ENCODE measurements around the gene NECAB2.

Gene NECAB2
- long read RNA-seq, partial matches to known transcripts: 0 of 1 reads
- long read RNA-seq, other reads (novel, unspliced or antisense): 1 of 1 reads

- H3K27me3 ChIP-seq (ENCODE audit: insufficient read depth, poor library complexity, severe bottlenecking): peaks cover 14% of the 10 kb centered on the region
- peak within 1 kb of the TSS; percentile 25 for H3K4me3 ChIP-seq (replicated peaks; ENCODE audit: insufficient read depth, low read length)
- peak in 1 of 2 experiments; percentile 15 for DNase-seq (ENCODE audit: low read depth in 1 of 2, low spot score in 1 of 2)
- H3K27ac ChIP-seq (replicated peaks): no peak within 1 kb of the TSS
- TF ChIP-seq REST (IDR thresholded peaks at IDR 0.05; ENCODE audit: insufficient replicate concordance, low read depth): no peak
- TF ChIP-seq CTCF (IDR thresholded peaks at IDR 0.05; ENCODE audit: insufficient read depth, low read length): peak; percentile 11
- no peak for TF ChIP-seq POLR2AphosphoS5 (IDR thresholded peaks at IDR 0.05; ENCODE audit: low read depth)
- TF ChIP-seq SPI1 (IDR thresholded peaks at IDR 0.05; ENCODE audit: borderline replicate concordance, low read depth): no peak
Observed at GRCh38 chr16:83967838-83968305, at the start of gene NECAB2. NECAB2 (plus strand) TSS chr16:83968244; CDS start chr16:83968649, 405 bp downstream.

GRCh38 chr16:83920894-83921491 lies 47.1 kb upstream of the NECAB2 start:
- Histone ChIP-seq H3K4me3 (replicated peaks; ENCODE audit: insufficient read depth, low read length) (no peak overlapping the region), H3K27me3 (ENCODE audit: insufficient read depth, poor library complexity, severe bottlenecking) (no peaks in the 10 kb centered on the region), H3K27ac (replicated peaks) (no peak overlapping the region)
- TF ChIP-seq CTCF (IDR thresholded peaks at IDR 0.05; ENCODE audit: insufficient read depth, low read length) (no peak), SPI1 (IDR thresholded peaks at IDR 0.05; ENCODE audit: borderline replicate concordance, low read depth) (no peak), REST (IDR thresholded peaks at IDR 0.05; ENCODE audit: insufficient replicate concordance, low read depth) (no peak), POLR2AphosphoS5 (IDR thresholded peaks at IDR 0.05; ENCODE audit: low read depth) (no peak), GABPA (IDR thresholded peaks at IDR 0.05; ENCODE audit: low read depth) (no peak)
- DNase-seq (ENCODE audit: low read depth in 1 of 2, low spot score in 1 of 2): no peak

- no peak overlapping the region for H3K4me3 ChIP-seq (replicated peaks; ENCODE audit: insufficient read depth, low read length)
- DNase-seq (ENCODE audit: low read depth in 1 of 2, low spot score in 1 of 2): no peak
- TF ChIP-seq GABPA (IDR thresholded peaks at IDR 0.05; ENCODE audit: low read depth): no peak
- no peak for TF ChIP-seq POLR2AphosphoS5 (IDR thresholded peaks at IDR 0.05; ENCODE audit: low read depth)
- no peak for TF ChIP-seq CTCF (IDR thresholded peaks at IDR 0.05; ENCODE audit: insufficient read depth, low read length)
- TF ChIP-seq SPI1 (IDR thresholded peaks at IDR 0.05; ENCODE audit: borderline replicate concordance, low read depth): no peak
- no peak for TF ChIP-seq REST (IDR thresholded peaks at IDR 0.05; ENCODE audit: insufficient replicate concordance, low read depth)
- H3K27me3 ChIP-seq (ENCODE audit: insufficient read depth, poor library complexity, severe bottlenecking): no peaks in the 10 kb centered on the region
- no peak overlapping the region for H3K27ac ChIP-seq (replicated peaks)
Observed at GRCh38 chr16:83923581-83924365, 44.3 kb upstream of the NECAB2 start.
